NCI-H446 (cell line): ENCODE measurements around the gene GNE.
A peak's percentile ranks its signal among the peaks of the same experiment; 100 is the strongest.
"Not testable (repeated sequence)": the region's sequence is repeated elsewhere in the genome, so short reads cannot be mapped to it uniquely, and the experiment has no call there.

Experiments
- DNase-seq, 2 experiments: peaks; one replicate each; lab custom pipeline; 2025; lab: John Stamatoyannopoulos, UW

GNE gene

GRCh38 chr9:36268007-36268427 is 9.8 kb upstream of the GNE start:
- no peak for DNase-seq

- DNase-seq = no peak
These were observed 6.6 kb upstream of the GNE start for GRCh38 chr9:36264896-36265295.

GRCh38 chr9:36263683-36264082 is 5.4 kb upstream of the GNE start:
- no peak for DNase-seq

- no peak for DNase-seq
These were observed 817 bp upstream of the GNE start for GRCh38 chr9:36258996-36259533.

GRCh38 chr9:36251428-36251827 is 6.8 kb downstream of the GNE start:
- no peak for DNase-seq

- no peak for DNase-seq
These were observed 8.2 kb downstream of the GNE start for GRCh38 chr9:36250079-36250478.

- DNase-seq = no peak
These were observed 9.1 kb downstream of the GNE start for GRCh38 chr9:36249189-36249588.

- DNase-seq = peak in 1 of 2 experiments; percentile 19
These were observed 10.2 kb downstream of the GNE start for GRCh38 chr9:36248061-36248460.

- no peak for DNase-seq
These were observed 10.9 kb downstream of the GNE start for GRCh38 chr9:36247356-36247755.

GRCh38 chr9:36245906-36246305 is 12.3 kb downstream of the GNE start:
- DNase-seq = no peak

- not testable (repeated sequence) for DNase-seq
These were observed 18.6 kb downstream of the GNE start for GRCh38 chr9:36239675-36240074.

- DNase-seq = not testable (repeated sequence)
These were observed 19.0 kb downstream of the GNE start for GRCh38 chr9:36239205-36239604.

GRCh38 chr9:36237230-36237629 is 21.0 kb downstream of the GNE start:
- DNase-seq = no peak

- DNase-seq = no peak
These were observed 35.8 kb downstream of the GNE start for GRCh38 chr9:36222449-36222848.

- no peak for DNase-seq
These were observed 36.6 kb downstream of the GNE start for GRCh38 chr9:36221667-36222066.

GRCh38 chr9:36218411-36218901 is 39.8 kb downstream of the GNE start:
- DNase-seq = no peak

GRCh38 chr9:36218011-36218410 is 40.2 kb downstream of the GNE start:
- DNase-seq = no peak

GRCh38 chr9:36217256-36217968 is 40.8 kb downstream of the GNE start:
- DNase-seq = no peak

- peak in 1 of 2 experiments; percentile 18 for DNase-seq
These were observed 43.7 kb downstream of the GNE start for GRCh38 chr9:36214571-36214970.

GRCh38 chr9:36213989-36214388 is 44.3 kb downstream of the GNE start:
- DNase-seq = no peak

- no peak for DNase-seq
These were observed 44.9 kb downstream of the GNE start for GRCh38 chr9:36213387-36213786.

- no peak for DNase-seq
These were observed 46.7 kb downstream of the GNE start for GRCh38 chr9:36211510-36211909.

- no peak for DNase-seq
These were observed 47.5 kb downstream of the GNE start for GRCh38 chr9:36210722-36211121.
